ENCODE measurements around the gene KDM3A. TPM values are rescaled to one million over a fixed set of nuclear protein-coding genes. Genes with fewer than 3 reads are reported as not detected.
A peak's percentile ranks its signal among the peaks of the same experiment; 100 is the strongest.

Gene KDM3A
- total RNA-seq, 2 donors from 2014 or later: 22.3 to 33.1 TPM

- Histone ChIP-seq H3K36me3 (peaks cover 9% of the 10 kb centered on the region), H3K9me3 (no peaks in the 10 kb centered on the region), H3K27me3 (no peaks in the 10 kb centered on the region), H3K27ac (no peak overlapping the region), H3K4me1 (peaks cover 0 to 18% of the 10 kb centered on the region in 2 donors), H3K4me3 (no peak overlapping the region)
- TF ChIP-seq CTCF (IDR thresholded peaks at IDR 0.05): no peak
- DNase-seq (ENCODE audit: low spot score): no peak
Measured at GRCh38 chr2:86513948-86514660, 72.9 kb downstream of the KDM3A start.

- peak; percentile 26 to 65 for TF ChIP-seq CTCF (IDR thresholded peaks at IDR 0.05)
- H3K27ac ChIP-seq: no peak overlapping the region
Measured at GRCh38 chr2:86518481-86518880, 77.3 kb downstream of the KDM3A start.

GRCh38 chr2:86519349-86519748, 78.2 kb downstream of the KDM3A start:
- H3K27me3 ChIP-seq: no peaks in the 10 kb centered on the region
- H3K36me3 ChIP-seq: peaks cover 5% of the 10 kb centered on the region
- no peak for DNase-seq (ENCODE audit: low spot score)
- H3K9me3 ChIP-seq: peaks cover 0 to 8% of the 10 kb centered on the region in 2 donors
- H3K27ac ChIP-seq: no peak overlapping the region
- H3K4me1 ChIP-seq: no peaks in the 10 kb centered on the region
- no peak overlapping the region for H3K4me3 ChIP-seq
- no peak for TF ChIP-seq CTCF (IDR thresholded peaks at IDR 0.05)

More at GRCh38 chr2:86518481-86518880, 77.3 kb downstream of the KDM3A start:
- no peaks in the 10 kb centered on the region for H3K27me3 ChIP-seq
- no peak for DNase-seq (ENCODE audit: low spot score)
- H3K4me3 ChIP-seq: no peak overlapping the region
- no peaks in the 10 kb centered on the region for H3K4me1 ChIP-seq
- peaks cover 5% of the 10 kb centered on the region for H3K36me3 ChIP-seq
- peaks cover 0 to 8% of the 10 kb centered on the region in 2 donors for H3K9me3 ChIP-seq

GRCh38 chr2:86520153-86520552, 79.0 kb downstream of the KDM3A start:
- Histone ChIP-seq H3K4me3 (no peak overlapping the region), H3K27ac (no peak overlapping the region), H3K27me3 (no peaks in the 10 kb centered on the region), H3K36me3 (peaks cover 5% of the 10 kb centered on the region), H3K9me3 (peaks cover 0 to 8% of the 10 kb centered on the region in 2 donors), H3K4me1 (no peaks in the 10 kb centered on the region)
- peak in 1 of 2 donors; percentile 15 for TF ChIP-seq CTCF (IDR thresholded peaks at IDR 0.05)
- no peak for DNase-seq (ENCODE audit: low spot score)

GRCh38 chr2:86521922-86522321, 80.8 kb downstream of the KDM3A start:
- Histone ChIP-seq H3K27ac (no peak overlapping the region), H3K27me3 (no peaks in the 10 kb centered on the region)

More at GRCh38 chr2:86521922-86522321, 80.8 kb downstream of the KDM3A start:
- H3K4me1 ChIP-seq: no peaks in the 10 kb centered on the region
- no peak overlapping the region for H3K4me3 ChIP-seq
- TF ChIP-seq CTCF (IDR thresholded peaks at IDR 0.05): no peak
- DNase-seq (ENCODE audit: low spot score): no peak
- peaks cover 11% of the 10 kb centered on the region for H3K36me3 ChIP-seq
- peaks cover 0 to 8% of the 10 kb centered on the region in 2 donors for H3K9me3 ChIP-seq

Measured in right atrium auricular region (tissue), 2 donors.